Kidney capillary endothelial cell (primary cell): Measurements from ENCODE around the gene KLHL3.

Experiments used
- DNase-seq: peaks from one replicate; pipeline ENCODE4 v3.0.0-alpha.2; 2018; ENCODE audit warnings: low spot score

The KLHL3 gene

DNA sequence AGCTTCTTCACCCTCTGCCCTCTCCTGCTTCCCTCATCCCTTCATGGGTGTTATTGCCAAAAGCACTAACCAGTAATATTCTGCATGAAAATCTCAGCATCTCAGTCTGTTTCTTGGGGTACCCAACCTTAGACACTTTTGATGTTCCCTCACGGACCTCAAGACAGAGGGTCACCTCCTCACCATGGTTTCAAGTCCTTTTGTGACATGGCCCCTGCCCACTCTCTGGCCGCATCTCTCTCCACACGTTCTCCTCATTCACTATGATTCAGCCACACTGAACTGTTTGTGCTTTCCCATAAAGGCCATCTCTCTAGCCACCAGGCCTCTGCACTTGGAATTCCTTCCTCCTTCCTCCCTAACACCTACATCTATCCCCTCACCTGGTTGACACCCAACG, 125.3 kb downstream of the KLHL3 start:
- DNase-seq: no peak

DNA sequence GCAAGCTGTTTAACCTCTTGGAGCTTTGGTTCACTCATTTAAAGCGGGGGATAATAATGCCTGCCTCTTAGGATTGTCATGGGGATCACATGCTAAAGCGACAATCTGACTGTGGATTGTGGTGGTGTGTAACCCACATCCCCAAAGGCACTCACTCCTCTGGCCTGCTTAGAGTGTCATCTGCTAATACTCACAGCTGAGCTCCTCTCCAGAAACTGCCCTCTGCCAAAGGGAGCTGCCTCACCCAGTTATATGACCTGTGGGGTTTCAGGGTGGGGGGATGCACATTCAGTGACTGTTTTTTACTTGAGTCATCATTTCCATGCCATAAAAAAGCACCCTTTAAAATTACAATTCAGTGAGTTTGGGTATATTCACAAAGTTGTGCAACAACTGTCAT, 126.8 kb downstream of the KLHL3 start:
- no peak for DNase-seq

DNA sequence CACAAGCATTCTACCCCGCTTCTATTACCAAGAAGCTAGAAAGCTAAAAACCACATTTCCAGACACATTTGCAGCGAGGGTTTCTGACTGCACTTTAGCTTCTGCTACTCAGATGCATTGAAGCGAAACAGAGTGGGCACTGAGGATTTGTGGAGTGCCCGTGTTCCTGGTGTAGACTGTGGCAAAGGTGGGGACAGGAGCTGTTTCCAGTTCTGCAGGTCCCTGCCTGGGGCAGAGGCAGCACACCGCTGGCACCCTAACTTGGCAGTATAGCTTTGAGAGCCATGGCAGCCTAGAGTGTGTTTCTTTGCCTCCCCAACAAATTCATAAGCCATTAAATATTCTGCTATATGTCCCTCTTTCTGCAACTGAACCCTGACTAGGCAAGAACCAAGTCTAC, 128.1 kb downstream of the KLHL3 start:
- DNase-seq: no peak

DNA sequence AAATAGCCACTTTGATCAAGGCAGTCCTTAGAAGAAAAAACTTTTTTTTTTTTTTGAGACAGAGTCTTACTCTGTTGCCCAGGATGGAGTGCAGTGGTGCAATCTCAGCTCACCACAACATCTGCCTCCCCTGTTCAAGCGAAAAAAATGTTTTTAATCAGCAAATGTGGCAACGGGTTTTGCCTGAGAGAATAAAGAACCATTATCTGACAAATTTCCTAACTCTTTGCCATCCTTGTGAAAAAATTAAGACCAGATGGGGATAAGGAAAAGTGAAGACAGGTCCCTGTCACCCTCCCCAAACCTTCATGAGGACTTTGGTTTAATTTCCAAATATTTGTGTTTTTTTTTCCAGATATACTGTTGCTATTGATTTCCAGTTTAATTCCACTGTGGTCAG, 129.5 kb downstream of the KLHL3 start:
- DNase-seq: no peak

DNA sequence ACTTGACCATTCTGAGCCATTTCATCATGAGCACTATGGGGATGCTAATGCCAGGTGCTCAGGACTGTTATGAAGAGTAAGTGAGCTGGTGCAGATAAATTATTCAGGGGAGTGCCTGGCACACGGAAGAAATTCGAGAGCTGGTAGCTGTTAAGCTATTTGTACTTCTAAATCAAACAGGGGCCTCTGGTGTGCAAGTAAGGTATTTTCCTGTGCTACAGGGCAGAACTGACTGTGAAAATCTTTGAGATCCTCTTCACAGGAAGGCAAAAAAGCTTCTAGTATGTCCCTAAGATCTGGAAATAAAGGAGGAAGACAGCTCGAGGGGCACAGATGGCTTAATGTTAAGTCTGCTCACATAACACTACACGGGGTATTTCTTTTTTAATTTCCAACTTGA, 130.5 kb downstream of the KLHL3 start:
- no peak for DNase-seq

DNA sequence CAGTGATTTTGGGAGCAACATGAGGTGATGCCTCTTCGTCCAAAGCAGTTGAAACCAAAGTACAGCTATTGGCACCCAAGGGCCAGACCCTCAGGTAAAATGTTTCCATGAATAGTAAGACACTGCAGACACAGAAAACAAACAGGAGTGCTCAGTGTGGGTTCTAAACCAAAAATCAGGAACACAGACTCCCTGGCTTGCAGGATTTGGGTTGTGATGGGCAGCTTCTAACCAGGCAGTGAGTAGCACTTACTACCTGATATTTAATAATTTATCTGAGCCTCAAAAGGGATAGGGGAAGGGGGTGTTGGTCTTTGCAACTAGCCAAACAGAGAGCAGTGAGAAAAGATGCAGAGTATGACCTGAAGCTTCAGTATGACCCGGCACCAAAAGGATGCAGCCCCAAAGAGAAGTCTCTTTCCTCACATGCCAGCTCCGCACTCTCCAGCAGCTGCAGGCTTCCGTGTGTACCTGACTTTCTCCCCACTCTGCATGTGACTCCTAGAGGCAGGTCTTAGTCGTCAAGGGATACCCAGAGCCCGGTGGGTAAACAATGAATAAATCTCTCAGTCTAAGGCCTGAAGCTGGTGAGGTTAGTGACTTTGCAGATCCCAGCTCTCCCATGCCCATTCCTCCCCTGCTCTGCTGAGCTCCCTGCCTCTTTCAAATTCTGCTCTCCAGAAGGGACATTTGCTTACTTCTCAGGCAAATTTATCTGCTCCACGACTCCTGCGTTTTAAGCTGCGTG, 131.4 kb downstream of the KLHL3 start:
- no peak for DNase-seq

DNA sequence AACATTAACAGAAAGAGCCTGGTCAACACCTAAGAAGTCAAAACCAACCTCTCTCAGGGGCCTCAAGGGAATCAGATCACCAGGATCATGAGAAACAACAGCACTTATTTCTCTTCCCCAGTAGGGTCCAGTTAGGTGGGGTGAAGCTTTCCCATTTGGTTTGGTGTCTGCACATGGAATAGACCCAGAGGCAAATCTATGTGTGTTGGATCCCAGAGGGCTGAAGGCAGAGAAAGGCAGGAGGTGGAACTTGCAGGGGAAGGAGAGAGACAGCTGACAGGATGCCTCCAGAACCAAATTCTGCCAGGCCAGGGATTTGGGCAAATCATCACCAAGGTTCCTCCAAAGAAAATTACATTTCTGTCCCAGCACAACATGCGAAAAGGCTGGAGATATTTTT, 132.0 kb downstream of the KLHL3 start:
- no peak for DNase-seq

DNA sequence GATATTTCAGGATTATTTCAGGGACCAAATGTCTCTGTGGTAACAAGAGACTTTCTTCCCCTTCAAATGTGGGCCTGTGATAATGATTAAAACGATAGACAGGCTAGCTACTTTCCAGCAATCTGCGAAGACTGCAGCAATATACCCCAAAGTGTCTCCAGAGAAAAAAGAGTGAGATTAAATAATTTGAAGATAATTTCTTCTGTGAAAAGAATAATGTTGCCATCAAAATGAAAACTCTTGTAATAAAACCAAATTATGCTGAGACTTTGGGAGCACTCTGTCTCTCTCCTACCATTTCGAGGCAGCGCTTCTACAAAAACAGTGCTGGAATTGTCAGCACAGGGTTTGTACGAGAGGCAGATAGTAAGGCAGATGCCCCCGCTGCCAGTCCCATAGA, 132.5 kb downstream of the KLHL3 start:
- no peak for DNase-seq

DNA sequence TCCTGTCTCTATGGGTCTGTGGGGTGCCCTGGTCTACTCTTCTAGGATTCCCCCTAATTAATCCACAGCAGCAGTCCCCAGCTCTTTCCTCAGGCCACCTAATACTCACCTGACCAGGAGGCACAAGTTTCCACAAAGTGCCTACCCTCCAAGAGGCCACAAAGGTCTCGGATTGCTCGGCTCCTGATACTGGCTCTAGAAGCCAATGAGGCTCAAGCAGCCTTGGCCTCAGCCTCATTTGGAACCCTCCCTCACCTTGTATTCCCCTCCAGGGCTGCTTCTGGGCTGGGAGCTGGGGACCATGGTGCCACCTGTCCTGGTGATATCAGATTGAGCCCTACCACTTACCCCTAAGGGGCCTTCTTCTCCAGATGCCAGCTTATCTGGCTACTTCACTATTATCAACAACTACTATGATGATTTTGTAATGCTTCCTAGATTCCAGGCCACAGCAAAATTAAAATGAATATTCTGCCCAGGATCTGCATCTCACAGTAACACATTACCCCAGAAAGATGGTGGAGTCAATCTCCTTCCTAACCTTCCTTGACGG, 133.1 kb downstream of the KLHL3 start:
- no peak for DNase-seq

DNA sequence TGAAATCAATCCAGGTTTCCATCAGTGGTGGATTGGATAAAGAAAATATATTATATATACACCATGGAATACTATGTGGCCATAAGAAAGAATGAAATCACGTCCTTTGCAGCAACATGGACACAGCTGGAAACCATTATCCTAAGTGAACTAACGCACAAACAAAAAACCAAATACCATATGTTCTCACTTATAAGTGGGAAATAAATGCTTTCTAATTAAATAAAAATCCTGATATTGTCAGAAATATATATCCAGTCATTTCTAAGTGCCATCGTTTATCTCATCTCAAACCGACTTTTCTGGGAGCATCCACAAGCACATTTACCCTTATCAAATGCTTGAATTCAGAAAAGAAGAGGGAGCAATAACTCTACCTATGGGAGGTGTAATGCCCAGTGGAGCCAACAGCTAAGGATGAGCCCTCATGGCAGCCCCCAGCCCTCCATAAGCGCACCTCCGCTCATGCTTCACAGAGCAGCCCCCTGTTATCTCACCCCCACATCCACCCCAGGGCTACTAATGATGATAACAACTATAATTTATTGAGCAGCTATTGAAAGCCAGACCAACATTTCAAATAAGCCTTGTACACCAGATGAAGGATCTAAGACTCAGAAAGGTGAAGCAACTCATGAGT, 135.0 kb downstream of the KLHL3 start:
- DNase-seq: no peak

DNA sequence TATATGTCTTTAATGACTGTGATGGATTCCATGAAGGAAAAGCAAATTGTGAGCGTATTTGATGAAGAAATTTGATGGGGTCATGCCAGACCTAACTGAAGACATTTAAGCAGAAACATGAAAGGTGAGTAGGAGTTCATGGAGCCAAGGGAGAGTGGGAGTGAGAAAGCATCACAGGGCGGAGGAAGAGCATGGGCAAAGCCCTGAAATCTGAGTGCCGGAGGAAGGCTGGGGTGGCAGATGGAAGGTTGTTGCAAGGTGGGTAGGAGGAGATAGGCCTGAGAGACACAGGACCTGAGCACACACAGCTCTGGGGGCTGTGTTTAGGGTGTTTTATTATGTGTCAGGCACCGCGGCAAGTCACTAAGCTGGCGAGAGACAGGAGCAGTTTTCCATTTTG, 136.4 kb downstream of the KLHL3 start:
- no peak for DNase-seq

DNA sequence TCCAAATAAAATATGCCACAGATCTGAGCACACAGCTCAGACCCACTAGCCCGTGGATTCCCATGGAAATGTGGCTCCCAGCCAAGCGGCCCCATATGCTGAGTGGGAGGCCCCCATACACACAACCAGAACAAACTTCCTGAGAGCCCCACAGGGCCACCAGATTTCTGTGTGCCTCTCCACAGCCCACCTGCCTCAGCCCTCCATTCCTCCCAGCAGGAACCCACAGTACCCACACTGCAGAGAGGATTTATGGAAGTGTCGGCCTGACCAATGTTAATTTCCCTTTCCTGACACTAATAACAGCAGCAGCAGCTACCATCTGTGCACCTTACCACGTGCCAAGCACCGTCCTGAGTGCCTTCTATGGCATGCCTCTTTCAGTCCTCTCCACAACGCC, 137.5 kb downstream of the KLHL3 start:
- no peak for DNase-seq

DNA sequence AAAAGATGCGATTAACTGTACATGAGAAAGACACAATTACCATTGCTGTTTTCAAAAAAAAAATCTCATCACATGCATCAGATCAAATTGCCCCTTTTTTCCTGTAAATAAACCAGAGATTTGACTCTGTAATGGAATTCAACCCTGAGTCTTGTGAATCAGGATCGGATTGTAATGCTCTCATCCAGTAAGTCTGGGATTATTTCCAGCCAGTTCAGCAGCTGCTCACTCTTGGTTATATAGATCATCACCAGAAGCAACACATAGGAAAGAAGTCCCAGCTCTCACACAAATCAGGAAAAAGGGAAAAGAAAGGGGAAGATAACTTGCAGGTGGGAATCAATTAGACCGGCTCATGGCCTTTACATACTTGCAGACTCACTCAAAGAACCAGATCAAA, 138.9 kb downstream of the KLHL3 start:
- no peak for DNase-seq

DNA sequence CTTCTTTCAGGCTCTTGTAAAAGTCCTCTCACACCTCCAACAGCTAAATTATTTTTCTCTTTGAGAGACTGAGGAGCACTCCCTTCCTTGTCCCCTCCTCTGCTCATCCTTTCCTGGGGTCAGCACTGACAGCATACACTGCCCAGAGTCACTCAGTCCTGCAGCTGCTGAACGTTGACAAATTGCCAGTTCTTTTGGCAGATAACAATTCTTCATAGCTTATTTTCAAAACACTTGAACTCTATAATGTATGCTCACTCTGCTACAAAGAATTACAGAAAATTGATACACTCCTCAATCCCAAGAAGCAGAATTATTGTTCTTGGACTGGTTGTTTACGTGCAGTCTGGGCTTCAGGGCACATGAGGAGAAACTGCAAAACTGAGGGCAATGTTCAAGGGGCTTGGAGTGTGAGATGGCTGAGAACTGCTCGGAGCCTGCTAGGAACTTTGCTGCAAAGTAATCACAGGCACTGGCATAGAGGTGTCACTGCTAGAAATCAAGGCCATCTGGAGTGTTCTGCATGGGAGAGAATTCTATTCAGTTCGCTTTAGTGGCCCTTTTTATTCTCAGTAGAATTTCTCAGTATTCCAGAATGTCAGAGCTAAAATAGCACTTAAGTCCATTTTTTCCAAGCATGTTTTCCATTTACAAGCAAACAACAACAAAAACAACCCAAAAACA, 140.4 kb downstream of the KLHL3 start:
- no peak for DNase-seq

DNA sequence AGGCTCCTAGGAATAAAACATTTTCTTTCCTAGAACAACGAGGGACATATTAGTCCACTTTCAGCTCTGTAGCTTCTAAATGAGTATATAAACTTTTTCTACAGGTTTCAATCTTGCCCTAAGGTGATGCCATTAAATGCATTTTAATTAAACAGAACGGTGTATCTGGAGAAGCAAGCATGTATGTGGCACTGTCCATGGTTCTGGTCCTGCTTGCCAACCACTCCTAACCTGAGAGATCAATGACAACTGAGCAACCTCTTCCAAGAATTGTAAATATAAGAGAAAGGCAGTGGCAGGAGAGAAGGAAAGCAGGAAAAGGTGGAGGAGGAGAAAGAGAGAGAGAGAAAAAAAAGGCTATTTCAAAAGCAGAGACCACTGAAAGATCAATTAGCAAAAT, 141.2 kb downstream of the KLHL3 start:
- no peak for DNase-seq

DNA sequence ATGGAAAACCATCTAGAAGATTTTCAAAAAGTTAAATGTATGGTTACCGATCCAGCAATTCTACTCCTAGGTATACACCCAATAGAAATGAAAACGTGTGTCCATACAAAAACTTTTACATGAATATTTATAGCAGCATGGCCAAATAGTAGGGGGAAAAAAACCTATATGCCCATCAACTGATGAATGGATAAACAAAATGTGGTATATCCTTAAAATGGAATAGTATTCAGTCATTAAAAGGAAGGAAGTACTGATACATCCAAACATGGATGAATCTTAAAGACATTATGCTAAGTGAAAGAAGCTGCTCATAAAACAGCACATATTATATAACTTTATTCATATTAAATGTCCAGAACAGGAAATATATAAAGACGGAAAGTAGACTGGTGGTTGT, 143.6 kb downstream of the KLHL3 start:
- no peak for DNase-seq

DNA sequence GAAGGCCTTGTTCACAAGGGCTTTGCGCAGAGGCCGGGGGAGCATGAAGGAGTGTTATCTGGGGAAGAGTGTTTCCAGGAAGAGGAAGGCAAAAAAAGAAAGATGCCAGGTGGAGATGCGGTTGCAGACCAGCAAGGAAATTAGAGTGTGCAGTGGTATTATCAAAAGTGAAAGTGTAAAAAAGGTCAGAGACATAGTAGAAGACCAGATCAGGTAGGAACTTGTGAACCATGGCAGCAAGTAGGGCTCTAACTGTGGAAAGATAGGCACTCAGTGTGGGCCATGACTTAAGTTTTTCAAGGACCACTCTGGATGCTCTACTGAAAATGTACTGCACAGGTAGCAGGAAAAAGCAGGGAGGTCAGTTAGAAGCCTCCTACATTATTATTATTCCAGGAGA, 146.7 kb downstream of the KLHL3 start:
- DNase-seq: no peak

DNA sequence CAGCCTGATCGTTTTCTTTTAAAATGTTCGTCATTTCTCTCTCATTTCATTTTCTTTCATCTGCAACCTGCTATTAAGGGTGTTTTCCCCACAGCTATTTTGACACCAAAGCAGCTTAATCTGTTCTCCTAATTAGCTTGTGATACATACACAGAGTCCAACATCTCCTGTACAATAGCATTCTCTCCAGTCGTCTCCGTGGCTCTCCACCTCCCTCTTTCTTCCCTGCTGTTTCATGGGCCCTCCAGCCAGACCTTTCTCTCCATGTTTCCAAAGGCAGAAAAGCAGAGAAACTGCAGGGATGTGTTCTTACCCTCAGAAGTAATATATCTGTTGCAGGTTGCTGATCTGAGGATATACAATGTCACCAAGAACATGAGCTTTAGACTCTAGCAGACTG, 148.0 kb downstream of the KLHL3 start:
- DNase-seq: no peak

DNA sequence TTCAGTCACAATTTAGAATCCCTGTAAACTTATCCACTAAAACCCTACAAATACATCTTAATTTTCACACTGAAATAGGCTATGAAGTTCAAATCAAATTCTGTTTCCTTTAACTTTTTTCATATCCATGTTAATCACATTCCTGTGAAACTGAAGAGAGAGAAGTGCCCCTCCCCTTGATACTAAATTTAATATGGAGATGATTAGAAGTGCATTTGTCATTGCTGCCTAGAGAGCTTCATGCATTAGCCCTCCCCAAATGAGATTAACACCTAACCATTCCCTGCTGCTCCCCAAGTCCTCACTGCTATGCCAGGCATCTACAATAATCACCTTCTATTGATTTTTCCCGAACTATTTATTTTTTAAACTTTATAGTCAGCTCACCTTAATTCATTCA, 151.6 kb downstream of the KLHL3 start:
- no peak for DNase-seq

DNA sequence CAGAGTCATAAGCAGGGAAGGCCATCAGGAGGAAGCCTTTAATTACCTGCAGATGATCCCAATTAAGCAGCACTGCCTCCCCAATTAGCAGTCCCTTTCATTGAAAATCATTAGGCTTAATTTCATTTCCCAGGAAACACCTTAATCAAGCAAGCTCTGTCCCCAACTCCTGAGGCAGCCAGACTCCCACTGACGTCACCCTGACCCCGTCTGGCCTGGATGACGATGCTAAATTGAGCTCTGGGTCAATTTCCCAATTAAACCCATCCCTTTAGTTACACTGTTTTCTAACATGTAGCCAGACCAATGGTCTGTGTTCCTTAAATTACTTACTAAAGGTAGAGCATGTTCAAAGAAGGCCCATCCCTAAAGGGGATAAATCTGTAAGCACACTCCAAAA, 152.8 kb downstream of the KLHL3 start:
- DNase-seq: no peak

DNA sequence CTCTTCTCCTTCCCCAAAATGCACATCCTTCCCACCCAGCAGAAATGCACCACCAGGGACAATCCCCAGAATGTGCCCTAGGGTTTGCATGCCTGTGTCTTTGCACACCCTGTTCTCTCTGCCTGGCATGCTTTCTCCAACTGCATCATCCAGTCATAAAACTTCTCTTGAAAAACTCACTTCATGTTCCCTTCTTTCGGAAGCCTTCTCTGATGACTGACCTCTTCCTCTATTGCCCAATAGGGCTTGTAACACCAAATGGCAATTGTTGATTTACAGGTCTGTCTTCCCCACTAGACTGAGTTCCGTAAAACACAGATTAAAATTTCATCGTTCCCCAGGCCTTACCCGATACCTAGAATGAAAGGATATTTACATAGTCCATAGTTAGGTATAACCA, 153.7 kb downstream of the KLHL3 start:
- DNase-seq: no peak

DNA sequence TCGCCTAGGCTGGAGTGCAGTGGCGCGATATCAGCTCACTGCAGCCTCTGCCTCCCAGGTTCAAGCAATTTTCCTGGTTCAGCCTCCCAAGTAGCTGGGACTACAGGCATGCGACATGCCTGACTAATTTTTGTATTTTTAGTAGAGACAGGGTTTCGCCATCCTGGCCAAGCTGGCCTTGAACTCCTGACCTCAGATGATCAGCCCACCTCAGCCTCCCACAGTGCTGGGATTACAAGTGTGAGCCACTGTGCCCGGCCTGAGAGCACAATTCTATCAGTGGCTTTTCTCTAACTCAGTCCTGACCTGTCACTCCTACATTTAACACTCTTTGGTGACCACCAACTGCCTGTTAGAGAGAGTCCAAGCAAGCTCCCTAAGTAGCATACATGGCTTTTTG, 154.1 kb downstream of the KLHL3 start:
- DNase-seq: no peak

DNA sequence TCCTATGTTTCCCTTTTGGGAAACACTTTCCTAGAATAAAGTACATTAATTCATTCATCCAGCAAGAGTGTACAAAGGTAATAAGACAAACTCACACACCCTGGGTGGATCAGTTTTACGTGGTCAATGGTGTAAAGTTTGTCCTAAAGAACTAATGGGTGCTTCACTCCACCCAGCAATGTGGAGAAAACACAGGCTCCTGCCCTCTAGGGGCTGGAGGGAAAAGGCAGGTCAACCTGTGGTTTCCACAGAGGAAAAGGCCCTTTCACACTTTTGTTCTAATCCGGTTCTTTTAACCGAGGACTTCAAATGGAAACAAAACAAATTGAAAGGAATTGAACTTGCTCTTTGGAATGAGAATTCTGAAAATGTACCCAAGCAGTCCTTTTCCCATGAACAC, 155.9 kb downstream of the KLHL3 start:
- DNase-seq: no peak
